Ovary (tissue), 9 donors: ENCODE results near the gene ABCG8. TPM values are rescaled to one million over a fixed set of nuclear protein-coding genes. Genes with fewer than 3 reads are reported as not detected.

ENCODE experiments used
- DNase-seq, 5 donors: peaks; one replicate each; pipeline ENCODE4 v3.0.0-alpha.2; 2019 to 2020
- H3K27ac ChIP-seq, 2 donors: fragments of 200-600 bp; one replicate each; pipeline versions ENCODE4 v1.5.1 to v1.8.0; 2019 to 2022
- H3K27me3 ChIP-seq: fragments of 200-600 bp; one replicate; pipeline ENCODE4 v1.8.0; 2022
- H3K36me3 ChIP-seq: fragments of 200-600 bp; sonication (generic); one replicate; pipeline ENCODE4 v1.5.1; 2019
- H3K4me1 ChIP-seq: one replicate; pipeline ENCODE4 v1.8.1; 2013; ENCODE audit warnings: mild to moderate bottlenecking, moderate library complexity; ENCODE audit not compliant: insufficient read depth
- H3K4me3 ChIP-seq: fragments of 200-600 bp; sonication (generic); one replicate; pipeline ENCODE4 v1.5.1; 2017
- H3K9me3 ChIP-seq, 2 donors: fragments of 200-600 bp in 1 of 2; sonication (generic) in 1 of 2; one replicate each; pipeline versions ENCODE4 v1.5.1 to v1.8.1; 2013 to 2019; ENCODE audit warnings: mild to moderate bottlenecking in 1 of 2, moderate library complexity in 1 of 2
- CTCF ChIP-seq, 3 donors: fragments of 450-650 bp in 2 of 3; fragments of 200-600 bp in 1 of 3; IDR thresholded peaks; one replicate each; pipeline versions ENCODE4 v1.5.1 to v1.8.0; 2016 to 2022; ENCODE audit warnings: antibody characterized with exemption in 3 of 3, mild to moderate bottlenecking in 1 of 3
- EP300 ChIP-seq: sonication (generic); formaldehyde crosslinking; IDR thresholded peaks from one replicate; pipeline ENCODE4 v1.6.1; 2017; ENCODE audit warnings: antibody characterized with exemption
- POLR2A ChIP-seq: fragments of 450-650 bp; IDR thresholded peaks from one replicate; pipeline ENCODE4 v1.6.1; 2017; ENCODE audit warnings: antibody characterized with exemption, mild to moderate bottlenecking, moderate library complexity
- WGBS, 3 donors: extraction: QIAGEN DNeasy Blood & Tissue Kit in 1 of 3; methylation state at CpG; one replicate each; pipeline versions ENCODE4 v1.1.5 to v1.1.7; 2013 to 2017; 5-methylcytosine and 5-hydroxymethylcytosine counted together
- intact Hi-C, 4 donors: fragments of 100-400 bp; cut with DNase I; formaldehyde crosslinking; loops; one replicate each; pipeline versions ENCODE4 v1.11.0 to v1.15.1; 2022 to 2023
- polyA plus RNA-seq, 2 donors: library from polyadenylated mRNA; stranded (reverse); fragments of 200-250 nt in 1 of 2; fragments of 350-450 nt in 1 of 2; fragmentation: Illumina TruSeq in 1 of 2; extraction: RNeasy Lipid Tissue Mini Kit (QIAGEN cat#74804) in 1 of 2; gene quantifications; one replicate each; pipeline ENCODE4 v1.2.3, GENCODE V29; 2013 to 2014
- total RNA-seq, 7 donors: library from RNA; depleted of rRNA in 2 of 7; stranded (reverse); fragments of >200 nt in 2 of 7; fragmentation: NEBNext Ultra II Directional in 3 of 7; extraction: Animal tissue kit (Norgen Biotek cat#: 25700) in 3 of 7; gene quantifications; one replicate each; pipeline versions ENCODE4 v1.1.0 to v1.2.4, GENCODE V29; 2016 to 2023
- donor health status: DM: no; HTN: no; CAD: no; lungs with moderate emphysema.
- donor health status: DM: no; HTN: no; CAD: no.
- donor health status: Bipolar disorder and iron deficiency.
- donor health status: DM: yes; HTN: yes; CAD: no.
- donor health status: DM: no; HTN: no; CAD: no.
- donor health status: DM: yes; HTN: yes; CAD: no.

Gene ABCG8
- total and polyA plus RNA-seq, 9 donors: 0.02 to 0.08 (median 0.05) TPM; not detected in 6

- TF ChIP-seq POLR2A: no peak
- intact Hi-C loops: no loop called here
- 80 to 97% (median 84%) methylated on average over 1 of the region's 1 CpG for WGBS, 3 donors
- no peaks in the 10 kb centered on the region for H3K27me3 ChIP-seq
- no peaks in the 10 kb centered on the region for H3K9me3 ChIP-seq
- no peaks in the 10 kb centered on the region for H3K36me3 ChIP-seq
- H3K27ac ChIP-seq: no peak overlapping the region
- H3K4me1 ChIP-seq: no peaks in the 10 kb centered on the region
- H3K4me3 ChIP-seq: no peak overlapping the region
- no peak for DNase-seq
These were observed 35.7 kb upstream of the ABCG8 start for GRCh38 chr2:43803113-43803512.

DNA sequence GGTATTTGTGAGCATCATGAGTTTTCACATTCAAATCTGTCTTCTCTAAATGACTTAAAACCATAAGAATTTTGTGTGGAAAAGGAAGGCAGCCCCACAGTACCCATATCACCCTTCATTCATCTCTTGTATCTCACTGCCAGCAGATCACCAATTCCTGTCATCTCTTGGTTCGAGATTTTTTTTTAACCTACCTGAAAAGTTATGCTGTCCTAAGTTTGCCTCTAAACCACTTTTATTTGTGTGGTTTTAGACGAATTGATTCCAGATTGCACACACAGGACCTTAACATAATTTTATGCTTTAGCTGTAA, 32.1 kb upstream of the ABCG8 start:
- Histone ChIP-seq H3K27ac (no peak overlapping the region), H3K4me1 (no peaks in the 10 kb centered on the region), H3K4me3 (no peak overlapping the region), H3K27me3 (no peaks in the 10 kb centered on the region), H3K36me3 (no peaks in the 10 kb centered on the region), H3K9me3 (no peaks in the 10 kb centered on the region)
- intact Hi-C loops: no loop called here
- TF ChIP-seq POLR2A (no peak), EP300 (no peak), CTCF (IDR thresholded peaks at IDR 0.05) (no peak)
- WGBS, 3 donors: 88 to 95% (median 93%) methylated on average over 2 of the region's 2 CpGs
- DNase-seq: no peak

- H3K4me3 ChIP-seq: no peak overlapping the region
- no peaks in the 10 kb centered on the region for H3K36me3 ChIP-seq
- no peaks in the 10 kb centered on the region for H3K4me1 ChIP-seq
- TF ChIP-seq EP300: no peak
- H3K27me3 ChIP-seq: no peaks in the 10 kb centered on the region
- DNase-seq: no peak
- no peak overlapping the region for H3K27ac ChIP-seq
- WGBS, 3 donors: 35 to 53% (median 48%) methylated on average over 2 of the region's 2 CpGs
- intact Hi-C loops: no loop called here
- H3K9me3 ChIP-seq: no peaks in the 10 kb centered on the region
These were observed 28.3 kb upstream of the ABCG8 start for GRCh38 chr2:43810452-43810851.

DNA sequence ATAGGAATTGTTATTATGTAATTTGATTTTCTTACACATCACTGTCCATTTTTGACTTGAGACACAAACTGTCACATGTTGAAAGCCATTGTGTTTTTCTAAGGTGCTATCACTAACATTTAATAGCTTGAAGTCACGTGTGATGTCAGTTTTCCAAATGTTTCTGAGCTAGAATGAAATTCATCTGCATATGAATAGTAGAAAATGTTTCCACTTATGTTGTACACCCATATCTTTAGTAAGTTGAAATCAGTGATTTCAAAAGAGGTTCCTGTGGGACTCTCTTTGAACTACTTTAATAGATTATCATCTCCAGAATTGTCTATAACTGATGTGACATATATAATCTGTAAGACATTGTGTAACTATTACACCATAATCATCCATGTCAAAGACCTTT, 27.9 kb upstream of the ABCG8 start:
- Histone ChIP-seq H3K9me3 (no peaks in the 10 kb centered on the region), H3K36me3 (no peaks in the 10 kb centered on the region), H3K4me3 (no peak overlapping the region), H3K4me1 (no peaks in the 10 kb centered on the region), H3K27me3 (no peaks in the 10 kb centered on the region), H3K27ac (no peak overlapping the region)
- DNase-seq: no peak
- 59 to 64% (median 59%) methylated on average over 1 of the region's 1 CpG for WGBS, 3 donors
- intact Hi-C loops: no loop called here
- TF ChIP-seq POLR2A: no peak
- TF ChIP-seq CTCF (IDR thresholded peaks at IDR 0.05): no peak
- TF ChIP-seq EP300: no peak

GRCh38 chr2:43812006-43812405, 26.8 kb upstream of the ABCG8 start:
- Histone ChIP-seq H3K27ac (no peak overlapping the region), H3K9me3 (no peaks in the 10 kb centered on the region), H3K27me3 (no peaks in the 10 kb centered on the region), H3K4me3 (no peak overlapping the region), H3K4me1 (no peaks in the 10 kb centered on the region), H3K36me3 (no peaks in the 10 kb centered on the region)
- 70 to 87% (median 86%) methylated on average over 2 of the region's 2 CpGs for WGBS, 3 donors
- no peak for DNase-seq
- TF ChIP-seq POLR2A (no peak), EP300 (no peak), CTCF (IDR thresholded peaks at IDR 0.05) (no peak)
- intact Hi-C loops: no loop called here

DNA sequence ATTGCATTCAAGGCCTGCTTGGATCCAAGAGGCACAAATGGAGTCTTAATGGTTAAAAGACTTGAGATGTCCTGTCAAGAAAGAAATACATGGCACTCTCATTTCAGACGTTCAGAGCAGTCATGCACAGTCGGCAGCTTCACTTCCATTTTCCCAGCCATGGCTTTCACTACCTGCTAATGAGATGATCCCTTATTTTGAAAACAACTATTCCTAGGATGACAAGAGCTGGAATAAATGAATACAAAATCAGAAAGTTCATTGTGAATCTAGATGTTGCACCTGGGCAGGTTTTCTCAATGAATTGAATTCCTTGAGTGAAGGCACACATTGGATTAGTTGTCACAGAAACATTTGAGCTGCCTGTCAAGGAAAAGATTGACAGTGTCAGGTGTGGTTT, 25.8 kb upstream of the ABCG8 start:
- WGBS, 3 donors: 52 to 62% (median 59%) methylated on average over 2 of the region's 2 CpGs
- Histone ChIP-seq H3K4me3 (no peak overlapping the region), H3K4me1 (no peaks in the 10 kb centered on the region), H3K9me3 (no peaks in the 10 kb centered on the region), H3K27me3 (no peaks in the 10 kb centered on the region), H3K27ac (no peak overlapping the region), H3K36me3 (no peaks in the 10 kb centered on the region)
- intact Hi-C loops: no loop called here
- no peak for TF ChIP-seq CTCF (IDR thresholded peaks at IDR 0.05)
- no peak for DNase-seq
